Measurements from ENCODE around the gene CELF1. TPM values are rescaled to one million over a fixed set of nuclear protein-coding genes. Genes with fewer than 3 reads are reported as not detected.

The CELF1 gene
- total and polyA plus RNA-seq, 2 experiments from 2014 or later: 124 to 233 TPM

GRCh38 chr11:47503227-47503626 lies 49.7 kb downstream of the CELF1 start:
- peak overlapping the region; percentile 61; the same call in 1 of the 2 replicates for H3K27ac ChIP-seq (ENCODE audit: low read depth)
- no peak overlapping the region for H3K4me3 Mint-ChIP-seq
- H3K36me3 ChIP-seq (ENCODE audit: insufficient read depth): no peaks in the 10 kb centered on the region
- no peaks in the 10 kb centered on the region for H3K9me3 Mint-ChIP-seq
- H4K20me1 ChIP-seq (replicated peaks; ENCODE audit: insufficient read depth): peaks cover 50% of the 10 kb centered on the region
- H3K27me3 ChIP-seq (ENCODE audit: insufficient read depth): no peaks in the 10 kb centered on the region
- TF ChIP-seq JUNB (IDR thresholded peaks at IDR 0.05; ENCODE audit: unreplicated experiment): no peak
- no peak for TF ChIP-seq REST (IDR thresholded peaks at IDR 0.05; ENCODE audit: unreplicated experiment)
- no peak for TF ChIP-seq CTCF (conservative IDR thresholded peaks at IDR 0.05; ENCODE audit: low read depth in 2 of 2)
- TF ChIP-seq CREB1 (CRISPR knock-in tag; IDR thresholded peaks at IDR 0.05; ENCODE audit: low read depth): no peak
- TF ChIP-seq EZH2phosphoT487 (IDR thresholded peaks at IDR 0.05; ENCODE audit: unreplicated experiment): no peak
- no peak for TF ChIP-seq ETS1 (IDR thresholded peaks at IDR 0.05)
- TF ChIP-seq ZNF331 (CRISPR knock-in tag; IDR thresholded peaks at IDR 0.05; ENCODE audit: low read depth): no peak
- TF ChIP-seq EZH2 (IDR thresholded peaks at IDR 0.05; ENCODE audit: low read depth, unreplicated experiment): no peak
- no peak for TF ChIP-seq ZNF462 (CRISPR knock-in tag; IDR thresholded peaks at IDR 0.05)
- no peak for TF ChIP-seq ZNF114 (CRISPR knock-in tag; IDR thresholded peaks at IDR 0.05)
- TF ChIP-seq STAT1 (IDR thresholded peaks at IDR 0.05; ENCODE audit: unreplicated experiment): no peak
- no peak for TF ChIP-seq NANOG (IDR thresholded peaks at IDR 0.05; ENCODE audit: borderline replicate concordance)
- TF ChIP-seq POLR2AphosphoS5 (IDR thresholded peaks at IDR 0.05; ENCODE audit: low read depth): no peak
- H3K27ac Mint-ChIP-seq: no peak overlapping the region
- no peaks in the 10 kb centered on the region for H3K9me2 ChIP-seq (ENCODE audit: insufficient read depth)
- H3K79me2 ChIP-seq (replicated peaks; ENCODE audit: insufficient read depth): peaks cover 100% of the 10 kb centered on the region
- H3K27me3 Mint-ChIP-seq (ENCODE audit: insufficient read depth, low read depth, poor library complexity): peaks cover 4% of the 10 kb centered on the region
- H3K36me3 Mint-ChIP-seq (ENCODE audit: low read depth): no peaks in the 10 kb centered on the region
- H3F3A ChIP-seq (replicated peaks; ENCODE audit: low read depth): no peaks in the 10 kb centered on the region
- no peak overlapping the region for H2AFZ ChIP-seq
- peaks cover 54% of the 10 kb centered on the region for H3K4me1 Mint-ChIP-seq
- ATAC-seq (no peak), DNase-seq (ENCODE audit: low spot score) (no peak)
- no peak overlapping the region for H3K4me2 ChIP-seq
- peaks cover 28% of the 10 kb centered on the region for H3K4me1 ChIP-seq (ENCODE audit: insufficient read depth)
- no peak overlapping the region for H3K4me3 ChIP-seq

Measured in GM23338 (cell line).